HepG2 (cell line): Measurements from ENCODE around the gene MTSS2. TPM values are rescaled to one million over a fixed set of nuclear protein-coding genes. Genes with fewer than 3 reads are reported as not detected.

ENCODE experiments used
- ATAC-seq: fragments of 200-7000 bp; cut with Tn5 transposase; 3 replicates; pipeline ENCODE4 v1.9.1; 2020; ENCODE audit warnings: mild to moderate bottlenecking, moderate library complexity
- BruUV-seq: library from RNA; stranded (reverse); fragments of 400-500 nt; replicated peaks from 2 replicates; lab custom pipeline; 2021; lab: Mats Ljungman, UMichigan
- CTCF ChIA-PET: fragments of 300-600 bp; formaldehyde crosslinking; extraction: SDS; loops from one replicate; lab custom pipeline; 2021; ENCODE audit warnings: low total read pairs, inconsistent platforms, low intra/inter-chr PET ratio; lab: Yijun Ruan, JAX
- POLR2A ChIA-PET: fragments of 350-600 bp; sonication (Branson Sonifier 250); formaldehyde crosslinking; loops from one replicate; lab custom pipeline; 2020; ENCODE audit warnings: antibody characterized with exemption, inconsistent platforms; lab: Yijun Ruan, JAX
- DNase-seq: peaks from one replicate; pipeline ENCODE4 v3.0.0-alpha.2; 2015; ENCODE audit warnings: low spot score
- FAIRE-seq: peaks from 3 replicates; lab custom pipeline; 2011; peaks lifted over from hg19 to GRCh38; lab: Jason Lieb, UNC
- H2AFZ ChIP-seq: one replicate; pipeline ENCODE4 v1.6.1; 2011; ENCODE audit warnings: low read length, inconsistent platforms
- H3K27ac ChIP-seq: fragments of 300-600 bp; 3 replicates; pipeline ENCODE4 v1.8.0; 2011; ENCODE audit warnings: mixed run types, mild to moderate bottlenecking, mixed read lengths, low read length, inconsistent platforms; ENCODE audit not compliant: insufficient read depth; ENCODE audit errors: extremely low read length
- H3K27me3 ChIP-seq, 2 experiments: fragments of 200-600 bp in 1 of 2; 2 replicates in 1 of 2; 3 replicates in 1 of 2; pipeline versions ENCODE4 v1.6.0 to v1.8.0; 2011; ENCODE audit warnings: low read length in 2 of 2, mild to moderate bottlenecking in 2 of 2, moderate library complexity in 2 of 2, inconsistent platforms in 1 of 2; ENCODE audit not compliant: insufficient read depth in 2 of 2, control insufficient read depth in 1 of 2
- H3K36me3 ChIP-seq, 2 experiments: fragments of 200-600 bp in 1 of 2; replicated peaks in 1 of 2; 2 replicates in 1 of 2; 3 replicates in 1 of 2; pipeline versions ENCODE4 v1.5.1 to v1.8.0; 2011; ENCODE audit warnings: low read length in 2 of 2, inconsistent platforms in 1 of 2; ENCODE audit not compliant: insufficient read depth in 2 of 2, control insufficient read depth in 1 of 2
- H3K4me1 ChIP-seq: 2 replicates; pipeline ENCODE4 v1.5.1; 2012; ENCODE audit warnings: low read length, inconsistent platforms; ENCODE audit not compliant: insufficient read depth
- H3K4me2 ChIP-seq: 2 replicates; pipeline ENCODE4 v1.6.0; 2011; ENCODE audit warnings: low read depth, low read length, inconsistent platforms
- H3K4me3 ChIP-seq, 3 experiments: fragments of 200-600 bp in 1 of 3; sonication (generic), shearing (Covaris generic) in 1 of 3; replicated peaks in 1 of 3; 2 replicates each; pipeline ENCODE4 v1.5.1; 2011 to 2016; ENCODE audit warnings: low read length in 3 of 3, inconsistent platforms in 2 of 3, low read depth in 2 of 3, mild to moderate bottlenecking in 2 of 3, control low read depth in 1 of 3, mixed read lengths in 1 of 3; ENCODE audit not compliant: insufficient read depth in 1 of 3
- H3K79me2 ChIP-seq: one replicate; pipeline ENCODE4 v1.6.1; 2011; ENCODE audit warnings: low read length, inconsistent platforms; ENCODE audit not compliant: insufficient read depth
- H3K9ac ChIP-seq: 2 replicates; pipeline ENCODE4 v1.6.0; 2011; ENCODE audit warnings: mild to moderate bottlenecking, low read depth, low read length, inconsistent platforms; ENCODE audit not compliant: insufficient read depth
- H3K9me3 ChIP-seq: 2 replicates; pipeline ENCODE4 v1.5.1; 2012; ENCODE audit warnings: mild to moderate bottlenecking, low read length
- H4K20me1 ChIP-seq: 2 replicates; pipeline ENCODE4 v1.6.0; 2011; ENCODE audit warnings: inconsistent platforms, mild to moderate bottlenecking, low read length, moderate library complexity; ENCODE audit not compliant: insufficient read depth
- AGO2 ChIP-seq: fragments of 200-400 bp; formaldehyde crosslinking; optimal IDR thresholded peaks from 2 replicates; pipeline ENCODE3; 2017; ENCODE audit warnings: mild to moderate bottlenecking, low read depth, low read length, moderate library complexity
- ARID4A ChIP-seq: sonication (generic); formaldehyde crosslinking; IDR thresholded peaks from 2 replicates; pipeline ENCODE4 v1.5.0; 2020; ENCODE audit warnings: mild to moderate bottlenecking, missing genetic modification reagents, borderline replicate concordance
- EED ChIP-seq: sonication (generic); formaldehyde crosslinking; IDR thresholded peaks from 2 replicates; pipeline ENCODE4 v1.5.0; 2020; ENCODE audit warnings: mild to moderate bottlenecking, missing genetic modification reagents
- ETV6 ChIP-seq: sonication (generic); formaldehyde crosslinking; conservative IDR thresholded peaks from 2 replicates; pipeline ENCODE4 v1.4.0; 2020; ENCODE audit warnings: missing genetic modification reagents
- HNRNPL ChIP-seq: fragments of 200-400 bp; formaldehyde crosslinking; IDR thresholded peaks from 2 replicates; pipeline ENCODE4 v1.6.1; 2017; ENCODE audit warnings: mild to moderate bottlenecking, low read depth, low read length
- NFKB2 ChIP-seq: sonication (generic); formaldehyde crosslinking; IDR thresholded peaks from 2 replicates; pipeline ENCODE4 v1.4.0; 2020; ENCODE audit warnings: missing genetic modification reagents, borderline replicate concordance
- PHF5A ChIP-seq: IDR thresholded peaks from one replicate; pipeline ENCODE4 v1.6.1; 2018; ENCODE audit warnings: low read depth, missing genetic modification reagents; ENCODE audit not compliant: unreplicated experiment
- RBFOX2 ChIP-seq: fragments of 200-400 bp; formaldehyde crosslinking; IDR thresholded peaks from 2 replicates; pipeline ENCODE4 v1.6.1; 2017; ENCODE audit warnings: low read depth, mild to moderate bottlenecking, low read length
- RBM22 ChIP-seq: fragments of 200-400 bp; formaldehyde crosslinking; optimal IDR thresholded peaks from 2 replicates; pipeline ENCODE3; 2017; ENCODE audit warnings: mild to moderate bottlenecking, low read length, moderate library complexity
- ZFY ChIP-seq: sonication (generic); formaldehyde crosslinking; IDR thresholded peaks from 2 replicates; pipeline ENCODE4 v1.4.0; 2020; ENCODE audit warnings: missing genetic modification reagents
- ZNF124 ChIP-seq: sonication (generic); formaldehyde crosslinking; IDR thresholded peaks from 2 replicates; pipeline ENCODE4 v1.4.0; 2020; ENCODE audit warnings: missing genetic modification reagents
- ZNF788 ChIP-seq: sonication (generic); formaldehyde crosslinking; IDR thresholded peaks from 2 replicates; pipeline ENCODE4 v1.5.0; 2020; ENCODE audit warnings: mild to moderate bottlenecking, missing genetic modification reagents, borderline replicate concordance
- WGBS: methylation state at CpG from one replicate; pipeline ENCODE4 v1.1.6; 2017; ENCODE audit warnings: low lambda C conversion rate; 5-methylcytosine and 5-hydroxymethylcytosine counted together
- in situ Hi-C: cut with HindIII; loops from 2 replicates; pipeline ENCODE4 v1.10.0; 2017; ENCODE audit warnings: low pct_unique_long_range_greater_than_20kb; ENCODE audit not compliant: extremely low pct_ligation_motif_present
- intact Hi-C: fragments of 100-400 bp; cut with micrococcal nuclease; formaldehyde crosslinking; loops from one replicate; pipeline ENCODE4 v1.10.0; 2022; ENCODE audit not compliant: unreplicated experiment
- polyA plus RNA-seq, 8 experiments: library from polyadenylated mRNA; depleted of rRNA in 3 of 8; stranded (reverse) in 7 of 8; unstranded in 1 of 8; fragments of >200 nt; fragmentation: Illumina TruSeq in 4 of 8; extraction: Trizol in 4 of 8; gene quantifications; 2 replicates each; pipeline versions ENCODE4 v1.2.1 to v1.2.3, GENCODE V29; 2011 to 2016; ENCODE audit warnings: low read depth in 4 of 8, missing spikeins in 1 of 8, mixed read lengths in 1 of 8; ENCODE audit not compliant: insufficient read depth in 1 of 8
- total RNA-seq, 5 experiments: library from RNA; depleted of rRNA; stranded (reverse); fragments of >200 nt; fragmentation: Illumina TruSeq; extraction: Trizol; gene quantifications; 2 replicates each; pipeline ENCODE4 v1.2.3, GENCODE V29; 2016; ENCODE audit warnings: low read depth in 1 of 5

MTSS2 gene
- total and polyA plus RNA-seq, 2 of the 13 experiments (the other 11 are each of a cell fraction or from before 2014, with no cell fraction given) = 132 to 242 TPM

- Histone ChIP-seq H3K4me2 (no peak overlapping the region), H3K79me2 (peaks cover 51% of the 10 kb centered on the region), H3K36me3 (peaks cover 58 to 73% of the 10 kb centered on the region in 2 experiments), H3K9me3 (no peaks in the 10 kb centered on the region), H3K9ac (no peak overlapping the region), H3K4me1 (peaks cover 39% of the 10 kb centered on the region), H3K27ac (no peak overlapping the region), H4K20me1 (peaks cover 13% of the 10 kb centered on the region; the same call in 1 of the 2 replicates), H2AFZ (no peak overlapping the region), H3K4me3 (no peak overlapping the region), H3K27me3 (no peaks in the 10 kb centered on the region)
- WGBS = 95% methylated on average over 29 of the region's 31 CpGs
- intact Hi-C loops (no loop called here), in situ Hi-C loops (no loop called here)
- no peak for ATAC-seq
- POLR2A ChIA-PET = interaction anchor here (1.1 to 18.7 kb wide), 3 partner anchors 20 to 92 kb away, joined by 3 to 536 read pairs (median 3); no protein-coding TSS in a partner anchor
- FAIRE-seq = no peak
- no TSS peak for BruUV-seq
- DNase-seq = no peak
- CTCF ChIA-PET = interaction anchor here (3.0 kb wide), 1 partner anchor 92 kb away, joined by 21 read pairs; no protein-coding TSS in a partner anchor
- TF ChIP-seq ZNF124 (CRISPR knock-in tag) = no peak
- peak; percentile 11 for TF ChIP-seq RBM22
- TF ChIP-seq NFKB2 = 0 out of 2 replicates have a peak, but pooled peaks have one; percentile 2
- TF ChIP-seq EED (CRISPR knock-in tag) = 0 out of 2 replicates have a peak, but pooled peaks have one; percentile 64
- 0 out of 2 replicates have a peak, but pooled peaks have one; percentile 3 for TF ChIP-seq ZFY (CRISPR knock-in tag)
- TF ChIP-seq HNRNPL = 0 out of 2 replicates have a peak, but pooled peaks have one; percentile 7
- TF ChIP-seq AGO2 = peak; percentile 91
- 0 out of 2 replicates have a peak, but pooled peaks have one; percentile 3 for TF ChIP-seq ARID4A (CRISPR knock-in tag)
- TF ChIP-seq ZNF788 (CRISPR knock-in tag) = 0 out of 2 replicates have a peak, but pooled peaks have one; percentile 27
- peak; percentile 49 for TF ChIP-seq RBFOX2
- TF ChIP-seq ETV6 = no peak
- no peak for TF ChIP-seq PHF5A (CRISPR knock-in tag)
Observed at GRCh38 chr16:70678898-70679670, 6.8 kb downstream of the MTSS2 start.
